Cerebellar nuclear complex (tissue), 1 donor: Measurements from ENCODE around the gene PMEPA1.
"Not testable (repeated sequence)": the region's sequence is repeated elsewhere in the genome, so short reads cannot be mapped to it uniquely, and the experiment has no call there.

ENCODE experiments used
- DNase-seq, 2 experiments: peaks; one replicate each; lab custom pipeline; 2025; lab: John Stamatoyannopoulos, UW

The PMEPA1 gene

DNA sequence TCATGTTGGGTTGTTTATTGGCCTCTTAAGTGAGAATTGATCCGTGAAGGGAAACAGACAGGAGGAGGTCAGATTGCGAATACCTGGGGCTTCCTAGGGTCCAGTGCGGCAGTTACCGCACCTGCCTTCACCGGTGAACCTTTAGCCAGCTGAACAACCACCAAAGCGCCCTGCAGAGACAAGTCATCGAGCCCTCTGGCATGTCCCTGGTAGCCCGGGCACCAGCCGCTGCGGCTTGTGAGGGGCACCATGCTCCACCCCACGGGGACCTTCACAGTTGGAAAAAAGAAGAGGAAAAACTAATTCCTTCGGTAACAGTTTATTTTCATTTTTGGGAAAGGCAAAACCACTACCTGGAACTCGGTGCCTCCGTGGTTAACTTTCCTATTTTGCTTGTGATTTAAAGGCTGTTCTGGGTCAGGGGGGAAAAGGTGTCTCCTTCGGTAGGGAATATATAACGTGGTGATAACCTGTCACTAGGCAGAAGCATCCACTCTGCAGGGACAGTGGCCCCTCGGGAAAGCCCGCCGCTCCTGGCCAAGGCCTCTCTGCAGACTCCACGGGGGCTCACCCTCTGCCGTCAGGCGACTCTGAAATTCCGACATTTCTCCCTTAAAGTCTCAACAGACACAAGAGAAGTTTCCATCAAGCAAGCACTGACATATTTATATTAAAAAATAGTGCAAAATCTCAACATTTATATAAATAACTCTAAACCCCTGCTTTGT lies 58.9 kb downstream of the PMEPA1 start:
- DNase-seq = no peak

DNA sequence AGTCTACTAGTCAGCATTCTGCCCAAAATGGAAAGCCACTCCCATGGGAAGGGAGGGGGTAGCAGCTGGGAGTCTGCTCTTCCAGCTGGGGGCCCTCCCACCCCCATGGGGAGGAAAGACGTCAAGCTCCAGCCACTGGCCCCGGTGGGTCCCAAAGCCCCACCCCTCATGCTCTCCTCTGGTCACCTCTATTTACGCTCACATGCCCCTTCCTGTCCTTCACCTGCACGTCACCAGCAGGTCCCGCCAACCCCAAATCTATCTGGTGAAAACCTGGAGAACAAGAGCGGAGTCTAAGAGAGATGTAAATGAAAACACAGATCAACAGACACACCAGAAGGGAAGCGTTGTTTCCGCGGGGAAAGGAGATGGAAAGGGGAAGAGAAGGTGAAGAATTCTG lies 59.5 kb downstream of the PMEPA1 start:
- no peak for DNase-seq

DNA sequence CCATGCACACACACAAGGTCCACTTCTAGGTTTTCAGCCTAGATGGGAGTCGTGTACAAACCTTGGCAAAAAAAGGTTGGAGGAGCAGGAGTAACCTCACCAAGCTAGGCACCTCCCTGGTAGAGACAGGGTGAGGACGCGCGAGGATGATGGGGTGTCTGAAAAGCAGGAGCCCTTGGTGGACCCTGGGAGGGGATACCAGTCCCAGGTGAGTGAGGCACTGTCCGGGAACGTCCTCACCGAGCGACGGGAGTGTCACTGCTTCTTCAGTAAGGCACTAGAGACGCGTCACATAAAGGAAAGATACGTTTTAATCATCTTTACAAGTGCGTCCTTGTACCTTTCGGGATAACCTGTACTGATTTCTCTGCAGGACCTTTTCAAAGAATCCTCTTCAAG lies 60.2 kb downstream of the PMEPA1 start:
- DNase-seq = no peak

DNA sequence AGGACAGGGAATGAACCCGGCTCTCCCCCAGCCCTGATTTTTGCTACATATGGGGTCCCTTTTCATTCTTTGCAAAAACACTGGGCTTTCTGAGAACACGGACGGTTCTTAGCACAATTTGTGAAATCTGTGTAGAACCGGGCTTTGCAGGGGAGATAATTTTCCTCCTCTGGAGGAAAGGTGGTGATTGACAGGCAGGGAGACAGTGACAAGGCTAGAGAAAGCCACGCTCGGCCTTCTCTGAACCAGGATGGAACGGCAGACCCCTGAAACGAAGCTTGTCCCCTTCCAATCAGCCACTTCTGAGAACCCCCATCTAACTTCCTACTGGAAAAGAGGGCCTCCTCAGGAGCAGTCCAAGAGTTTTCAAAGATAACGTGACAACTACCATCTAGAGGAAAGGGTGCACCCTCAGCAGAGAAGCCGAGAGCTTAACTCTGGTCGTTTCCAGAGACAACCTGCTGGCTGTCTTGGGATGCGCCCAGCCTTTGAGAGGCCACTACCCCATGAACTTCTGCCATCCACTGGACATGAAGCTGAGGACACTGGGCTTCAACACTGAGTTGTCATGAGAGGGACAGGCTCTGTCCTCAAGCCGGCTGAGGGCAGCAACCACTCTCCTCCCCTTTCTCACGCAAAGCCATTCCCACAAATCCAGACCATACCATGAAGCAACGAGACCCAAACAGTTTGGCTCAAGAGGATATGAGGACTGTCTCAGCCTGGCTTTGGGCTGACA lies 60.8 kb downstream of the PMEPA1 start:
- DNase-seq = no peak

DNA sequence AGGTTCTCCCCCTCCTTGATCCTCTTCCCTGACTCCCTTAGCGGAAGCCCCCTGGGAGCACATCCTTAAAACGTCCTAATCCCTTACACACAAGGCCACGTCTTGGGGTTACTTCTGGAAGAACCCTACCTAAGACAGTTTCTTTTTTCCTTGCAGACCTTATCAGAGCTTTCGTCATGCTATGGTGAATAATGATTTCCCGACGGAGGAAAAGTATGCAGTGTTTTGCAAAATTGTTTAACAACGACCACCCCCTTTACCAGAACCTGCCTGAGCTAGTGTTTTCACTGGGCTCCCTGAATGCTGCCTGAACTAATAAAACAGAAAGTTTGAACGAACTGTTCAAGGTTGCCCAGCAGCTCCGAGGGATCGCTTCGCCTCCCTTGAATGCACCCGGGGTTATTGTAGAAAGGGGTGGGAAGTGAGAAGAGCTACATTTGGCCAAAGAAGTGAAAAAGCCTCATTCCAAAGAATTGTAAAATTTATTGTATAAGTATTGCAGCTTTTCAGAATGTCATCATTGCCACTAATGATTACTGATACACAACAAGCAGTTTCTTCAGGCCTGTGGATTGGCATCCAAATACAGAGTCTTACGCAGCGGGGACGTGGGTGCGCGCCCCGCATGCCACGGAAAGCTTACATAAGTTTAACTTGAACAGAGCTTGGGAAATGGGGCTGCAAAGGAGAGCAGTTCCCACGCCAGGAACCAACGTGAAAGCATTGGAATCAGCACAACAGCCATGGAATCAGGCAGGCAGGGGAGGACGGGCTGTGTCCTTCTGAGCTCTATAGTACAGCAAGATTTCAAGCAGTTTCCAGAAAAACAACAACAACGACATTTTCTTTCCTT lies 61.7 kb downstream of the PMEPA1 start:
- DNase-seq = no peak

DNA sequence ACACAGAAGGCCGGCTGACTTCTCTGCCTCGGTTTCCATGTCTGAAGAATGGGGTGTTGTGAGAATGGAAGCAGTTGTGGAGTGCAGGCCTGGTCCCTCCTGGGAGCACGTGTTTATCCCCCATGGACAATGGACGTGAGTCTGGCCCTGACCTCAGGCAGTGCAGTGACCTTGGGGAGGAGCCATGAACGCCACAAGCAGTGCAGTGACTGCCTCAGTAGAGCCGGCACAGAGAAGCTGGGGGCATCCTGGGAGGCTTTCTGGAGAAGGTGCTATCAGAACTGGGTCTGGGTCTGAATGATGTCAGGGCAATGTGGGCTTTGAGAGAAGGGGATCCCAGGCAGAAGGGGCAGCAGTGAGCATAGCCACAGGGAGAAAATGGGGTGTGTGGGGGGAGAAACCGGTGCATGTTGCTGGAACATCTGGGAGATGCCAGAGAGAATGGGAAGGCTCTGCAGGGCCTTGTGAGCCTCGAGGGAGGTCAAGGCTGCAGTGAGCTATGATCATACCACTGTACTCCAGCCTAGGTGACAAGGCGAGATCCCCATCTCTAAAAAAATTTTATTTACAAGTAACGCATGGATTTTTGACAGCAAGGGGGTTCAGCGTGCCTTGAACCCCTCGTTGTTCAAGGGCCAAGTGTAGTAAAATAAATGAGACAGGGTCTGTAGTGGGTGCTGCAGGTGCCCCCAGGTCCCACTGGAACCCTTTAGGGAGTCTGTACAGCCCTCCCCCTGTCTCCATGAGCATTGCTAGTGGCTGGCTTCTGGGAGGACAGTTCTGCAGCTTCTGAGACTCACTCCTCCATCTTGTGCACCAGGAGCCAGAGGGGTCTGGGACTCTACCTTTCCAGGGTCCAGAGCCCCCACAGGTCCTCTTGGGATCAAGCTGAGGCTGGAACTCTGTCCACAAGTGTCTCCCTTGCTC lies 62.5 kb downstream of the PMEPA1 start:
- DNase-seq = no peak

DNA sequence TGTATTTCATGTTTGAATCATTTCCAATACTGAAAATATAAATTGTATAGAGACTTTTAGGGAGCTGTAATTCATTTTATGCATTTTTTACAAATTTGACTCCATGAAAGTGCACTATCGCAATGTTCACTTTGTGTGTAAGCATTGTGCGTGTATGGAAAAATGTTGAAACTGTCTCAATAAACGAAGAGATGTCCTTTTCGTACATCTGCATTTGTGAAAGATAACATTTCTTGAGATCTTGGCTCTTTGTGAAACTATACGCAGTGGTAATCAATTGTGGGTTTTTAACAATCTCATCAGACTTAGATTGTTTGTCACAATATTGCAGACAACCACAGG lies 70.9 kb downstream of the PMEPA1 start:
- no peak for DNase-seq

DNA sequence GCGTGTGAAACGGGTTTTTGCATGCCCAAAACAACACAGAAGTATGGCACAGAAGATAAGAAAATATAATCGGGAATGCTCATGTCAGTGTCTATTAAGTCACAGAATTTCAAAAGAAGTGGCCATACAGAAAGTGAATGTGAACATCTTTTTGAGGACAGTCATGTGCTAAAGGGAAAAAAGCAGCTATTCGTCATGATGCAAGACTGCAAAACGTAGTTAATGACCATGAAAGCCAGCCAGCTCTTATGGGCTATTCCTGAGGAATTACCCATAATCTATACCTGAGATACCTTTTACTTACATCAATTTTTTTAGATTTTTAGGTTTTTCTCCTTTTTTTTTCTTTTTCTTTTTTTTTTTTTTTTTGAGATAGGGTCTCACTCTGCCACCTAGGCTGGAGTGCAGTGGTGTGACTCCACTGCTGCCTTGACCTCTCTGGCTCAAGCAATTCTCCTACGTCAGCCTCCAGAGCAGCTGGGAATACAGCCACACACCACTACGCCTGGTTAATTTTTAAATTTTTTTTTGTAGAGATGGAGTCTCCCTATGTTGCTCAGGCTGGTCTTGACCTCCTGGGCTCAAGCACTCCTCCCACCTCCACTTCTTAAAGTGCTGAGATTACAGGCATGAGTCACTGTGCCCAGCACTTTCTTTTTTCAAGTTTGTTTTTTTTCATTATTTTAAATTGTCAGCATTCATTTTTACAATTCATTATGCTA lies 71.5 kb downstream of the PMEPA1 start:
- DNase-seq = no peak

DNA sequence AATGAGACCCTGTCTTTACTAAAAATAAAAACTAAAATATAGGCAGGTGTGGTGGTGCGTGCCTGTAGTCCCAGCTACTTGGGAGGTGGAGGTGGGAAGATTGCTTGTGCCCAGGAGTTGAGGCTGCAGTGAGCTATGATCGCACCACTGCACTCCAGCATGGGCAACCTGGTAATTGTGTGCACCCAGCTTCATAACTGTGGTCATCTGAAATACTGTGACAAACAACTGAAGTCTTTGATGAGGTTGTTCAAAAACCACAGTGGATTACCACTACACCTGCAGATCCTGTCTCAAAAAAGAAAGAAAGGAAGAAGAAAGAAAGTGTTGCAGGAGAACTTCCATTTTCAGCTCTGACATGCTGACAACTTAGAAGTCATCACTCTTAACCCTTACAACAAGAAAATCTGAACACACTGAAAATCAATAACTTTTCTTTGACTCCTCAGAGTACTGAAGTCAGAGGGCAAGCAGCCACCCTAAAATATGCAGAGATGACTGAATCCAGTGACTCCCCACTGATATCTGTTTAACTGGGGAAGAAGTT lies 75.8 kb downstream of the PMEPA1 start:
- no peak for DNase-seq

DNA sequence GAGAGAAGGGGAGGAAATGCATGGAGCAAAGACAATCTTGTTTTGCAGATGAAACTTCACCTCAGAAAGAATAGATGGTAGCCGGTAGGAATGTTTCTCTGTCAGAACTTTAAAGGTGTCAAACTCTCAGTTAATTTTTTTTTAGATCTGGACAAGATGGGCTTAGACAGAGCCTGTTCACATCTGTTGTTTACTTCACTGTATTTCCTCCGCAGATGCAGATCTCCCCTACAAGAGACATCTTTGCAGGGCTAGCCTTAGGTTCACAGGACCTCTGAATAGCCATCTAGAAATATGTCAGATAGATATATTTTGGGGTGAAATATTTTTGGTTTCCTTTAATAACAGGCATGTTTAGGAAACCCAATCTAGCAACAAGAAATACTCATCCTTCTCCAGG lies 77.5 kb downstream of the PMEPA1 start:
- no peak for DNase-seq

DNA sequence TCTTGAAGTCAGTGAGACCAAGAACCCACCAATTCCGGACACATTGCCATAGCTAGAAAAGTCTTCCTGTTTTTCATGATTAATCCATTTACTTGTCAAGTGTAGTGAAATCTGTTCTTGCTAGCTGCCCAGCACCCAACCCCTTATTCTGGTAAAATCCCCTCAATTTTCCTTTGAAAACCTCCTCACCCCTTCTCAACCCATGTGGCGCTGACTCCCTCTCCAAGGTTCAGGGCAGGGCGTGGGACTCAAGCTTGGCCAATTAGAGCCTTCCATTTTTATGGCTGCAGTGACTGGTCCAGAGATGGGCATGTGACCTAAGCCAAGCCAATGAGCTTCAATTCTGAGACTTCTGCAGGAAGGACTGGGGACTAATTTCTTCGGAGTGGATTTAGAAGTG lies 79.8 kb downstream of the PMEPA1 start:
- no peak for DNase-seq

DNA sequence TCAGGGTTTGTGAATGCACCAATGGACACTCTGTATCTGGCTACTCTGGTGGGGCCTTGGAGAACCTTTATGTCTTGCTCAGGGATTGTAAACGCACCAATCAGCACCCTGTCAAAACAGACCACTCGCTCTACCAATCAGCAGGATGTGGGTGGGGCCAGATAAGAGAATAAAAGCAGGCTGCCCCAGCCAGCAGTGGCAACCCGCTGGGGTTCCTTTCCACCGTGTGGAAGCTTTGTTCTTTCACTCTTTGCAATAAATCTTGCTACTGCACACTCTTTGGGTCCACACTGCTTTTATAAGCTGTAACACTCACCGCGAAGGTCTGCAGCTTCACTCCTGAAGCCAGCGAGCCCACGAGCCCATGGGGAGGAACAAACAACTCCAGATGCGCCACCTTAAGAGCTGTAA lies 80.3 kb downstream of the PMEPA1 start:
- not testable (repeated sequence) for DNase-seq

DNA sequence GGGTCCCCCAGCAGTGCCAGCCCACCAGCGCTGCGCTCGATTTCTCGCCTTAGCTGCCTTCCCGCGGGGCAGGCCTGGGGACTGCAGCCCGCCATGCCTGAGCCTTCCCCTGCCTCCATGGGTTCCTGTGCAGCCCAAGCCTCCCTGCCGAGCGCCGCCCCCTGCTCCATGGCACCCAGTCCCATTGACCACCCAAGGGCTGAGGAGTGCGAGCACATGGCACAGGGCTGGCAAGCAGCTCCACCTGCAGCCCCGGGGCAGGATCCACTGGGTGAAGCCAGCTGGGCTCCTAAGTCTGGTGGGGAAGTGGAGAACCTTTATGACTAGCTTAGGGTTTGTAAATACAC lies 80.9 kb downstream of the PMEPA1 start:
- DNase-seq = not testable (repeated sequence)

DNA sequence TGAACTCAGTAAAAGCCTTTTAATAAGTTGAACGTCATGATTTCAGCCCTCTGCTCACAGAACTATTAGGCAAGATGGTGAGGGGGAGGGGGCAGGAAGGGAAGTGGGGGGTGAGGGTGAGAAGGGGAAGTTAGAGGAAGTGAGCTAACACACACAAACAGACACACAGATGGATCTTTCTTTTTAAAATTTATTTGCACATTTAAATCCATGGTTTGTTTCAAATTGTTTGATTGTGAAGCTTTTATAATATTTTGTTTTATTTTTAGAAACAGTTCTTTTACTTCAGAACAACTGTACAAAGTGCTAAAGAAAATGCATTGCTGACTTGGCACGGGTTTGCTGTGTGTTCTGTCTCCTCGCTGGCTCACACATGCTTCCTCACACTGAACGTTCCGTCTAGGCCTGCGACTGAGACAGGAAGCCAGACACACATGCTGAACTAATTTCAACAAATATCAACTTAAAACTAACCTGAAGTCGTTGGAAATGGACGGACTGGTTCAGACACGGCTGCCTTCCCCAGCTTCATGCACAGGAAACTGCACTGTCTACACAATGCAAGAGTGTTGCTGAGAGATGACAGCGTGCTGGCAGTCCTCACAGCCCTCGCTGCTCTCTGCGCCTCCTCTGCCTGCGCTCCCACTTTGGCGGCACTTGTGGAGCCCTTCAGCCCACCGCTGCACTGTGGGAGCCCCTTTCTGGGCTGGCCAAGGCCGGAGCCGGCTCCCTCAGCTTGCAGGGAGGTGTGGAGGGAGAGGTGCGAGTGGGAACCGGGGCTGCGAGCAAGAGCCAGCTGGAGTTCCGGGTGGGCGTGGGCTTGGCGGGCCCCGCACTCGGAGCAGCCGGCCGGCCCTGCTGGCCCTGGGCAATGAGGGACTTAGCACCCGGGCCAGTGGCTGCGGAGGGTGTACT lies 81.5 kb downstream of the PMEPA1 start:
- DNase-seq = no peak

DNA sequence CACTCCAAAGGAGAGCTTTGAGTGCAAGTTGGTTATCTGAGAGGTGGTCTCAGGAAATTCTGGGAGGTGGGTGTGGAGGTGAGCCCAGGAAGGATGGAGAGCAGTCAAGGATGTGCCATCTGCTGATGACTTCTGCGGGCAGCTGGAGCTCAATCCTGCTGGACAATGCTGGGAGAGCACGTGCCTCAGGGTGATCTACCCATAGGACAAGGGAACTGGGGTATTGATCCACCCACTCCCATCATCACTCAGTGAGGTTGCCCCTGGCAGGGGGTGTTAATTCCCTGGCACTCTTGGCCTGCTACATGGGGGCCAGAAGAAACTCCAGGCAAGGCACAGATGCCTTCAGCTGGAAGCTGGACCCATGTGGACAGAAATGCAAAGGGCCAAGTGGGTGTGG lies 82.5 kb downstream of the PMEPA1 start:
- DNase-seq = no peak

DNA sequence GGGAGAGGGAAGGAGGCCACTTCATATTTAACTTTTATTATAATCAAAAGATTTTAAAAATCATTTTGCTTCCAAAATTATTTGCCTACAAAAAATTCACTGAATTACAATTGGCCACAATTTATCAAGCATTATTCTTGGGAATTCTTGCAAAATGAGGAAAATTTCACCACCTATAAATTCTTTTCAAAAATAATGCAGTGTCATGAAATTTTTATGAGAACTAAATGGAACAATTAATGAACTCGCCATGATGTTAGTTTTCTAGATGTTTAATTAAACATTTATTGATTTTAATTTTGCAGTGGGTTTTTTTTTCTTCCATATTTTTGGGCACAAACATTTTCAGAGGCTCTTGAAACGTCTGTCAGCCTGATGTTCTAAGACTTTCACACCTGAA lies 83.8 kb downstream of the PMEPA1 start:
- DNase-seq = no peak

DNA sequence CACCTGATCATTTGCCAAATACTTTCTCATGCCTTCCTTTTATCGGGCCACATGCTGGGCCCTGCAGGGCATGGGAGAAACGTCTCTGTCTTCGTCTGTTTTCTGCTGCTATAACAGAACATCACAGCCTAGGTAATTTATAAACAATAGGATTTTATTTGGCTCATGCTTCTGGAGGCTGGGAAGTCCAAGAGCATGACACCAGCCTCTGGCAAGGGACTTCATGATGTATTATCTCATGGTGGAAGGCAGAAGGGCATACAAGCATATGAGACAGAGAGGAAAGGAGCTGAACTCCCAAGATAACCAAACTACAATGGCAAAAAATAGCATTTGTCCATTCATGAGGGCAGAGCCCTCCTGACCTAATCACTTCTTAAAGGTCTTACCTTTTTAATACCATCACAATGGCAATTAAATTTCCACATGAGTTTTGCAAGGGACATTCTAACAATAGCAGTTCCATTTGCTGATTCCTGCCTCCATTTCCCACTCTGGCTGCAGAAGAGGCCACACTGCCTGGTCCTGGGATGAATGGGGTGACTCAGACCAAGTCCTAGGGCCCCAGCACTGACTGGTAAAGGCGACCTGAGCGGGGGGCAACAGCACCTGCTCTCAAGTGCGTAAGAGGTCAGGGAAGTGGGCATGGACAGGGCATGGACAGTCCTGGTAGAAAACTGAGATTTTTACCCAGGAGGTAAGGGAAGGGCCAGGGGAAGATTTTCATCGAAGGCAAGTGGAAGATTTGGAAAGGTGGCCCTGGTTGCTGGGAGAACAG lies 84.4 kb downstream of the PMEPA1 start:
- DNase-seq = no peak

DNA sequence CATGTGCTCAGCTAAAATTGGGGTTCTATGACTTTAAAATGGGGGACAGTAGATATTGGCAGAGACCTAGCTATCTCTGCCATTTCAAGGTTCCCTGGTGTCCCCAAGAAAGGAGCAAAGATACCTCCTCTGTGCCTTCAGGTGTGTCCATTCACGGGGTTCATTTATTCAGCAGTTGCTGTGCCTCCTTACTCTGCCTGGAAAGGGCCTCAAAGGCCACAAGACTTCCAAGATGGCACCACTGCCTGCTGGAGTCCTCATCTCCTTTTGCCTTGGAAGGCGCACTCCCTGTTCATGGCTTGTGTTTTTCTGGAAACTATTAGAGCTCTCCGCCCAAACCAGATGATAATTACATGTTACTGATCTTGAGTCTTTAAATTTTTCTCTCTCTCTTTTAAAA lies 85.7 kb downstream of the PMEPA1 start:
- DNase-seq = no peak
